Stimulated activated CD4-positive, alpha-beta T cell treated with anti-CD3 and anti-CD28 coated beads, Interleukin-12 subunit alpha, Interleukin-12 subunit beta, amount 100 ng/mL, for 24 hours (primary cell): Measurements from ENCODE around the gene CASP8AP2.
"Not testable (repeated sequence)": the region's sequence is repeated elsewhere in the genome, so short reads cannot be mapped to it uniquely, and the experiment has no call there.

ENCODE experiments used
- DNase-seq, 2 experiments: peaks; one replicate each; pipeline ENCODE4 v3.0.0-alpha.2; 2020; ENCODE audit warnings: low read depth in 2 of 2

The CASP8AP2 gene

GRCh38 chr6:89887452-89888137 lies 57.9 kb downstream of the CASP8AP2 start:
- DNase-seq: no peak

GRCh38 chr6:89888138-89888514 lies 58.4 kb downstream of the CASP8AP2 start:
- no peak for DNase-seq

GRCh38 chr6:89888871-89889270 lies 59.2 kb downstream of the CASP8AP2 start:
- DNase-seq: no peak

- not testable (repeated sequence) for DNase-seq
Measured at GRCh38 chr6:89890845-89891528, 61.3 kb downstream of the CASP8AP2 start.

- DNase-seq: not testable (repeated sequence)
Measured at GRCh38 chr6:89892577-89892976, 62.9 kb downstream of the CASP8AP2 start.

GRCh38 chr6:89894169-89894568 lies 64.5 kb downstream of the CASP8AP2 start, which contains the start of gene GJA10:
Gene GJA10 (plus strand): TSS chr6:89894469. CDS start chr6:89894469, 0 bp downstream.
- no peak for DNase-seq

GRCh38 chr6:89895276-89895874 lies 65.7 kb downstream of the CASP8AP2 start:
- no peak for DNase-seq

- DNase-seq: not testable (repeated sequence)
Measured at GRCh38 chr6:89910001-89910901, 80.6 kb downstream of the CASP8AP2 start.

- DNase-seq: no peak
Measured at GRCh38 chr6:89910902-89911240, 81.2 kb downstream of the CASP8AP2 start.

- DNase-seq: no peak
Measured at GRCh38 chr6:89916136-89916920, 86.6 kb downstream of the CASP8AP2 start.

GRCh38 chr6:89917216-89917615 lies 87.5 kb downstream of the CASP8AP2 start:
- DNase-seq: no peak

- DNase-seq: no peak
Measured at GRCh38 chr6:89917801-89918366, 88.2 kb downstream of the CASP8AP2 start.
